GM10847 (cell line): ENCODE results near the gene ATRNL1.

Source experiments
- POLR2A ChIP-seq: IDR thresholded peaks from 2 replicates; pipeline ENCODE4 v1.6.1; 2011; ENCODE audit not compliant: insufficient read length; ENCODE audit errors: extremely low read depth

Gene ATRNL1

GRCh38 chr10:115936926-115937767 is 844.0 kb downstream of the ATRNL1 start:
- TF ChIP-seq POLR2A: no peak

GRCh38 chr10:115937768-115938056 is 844.5 kb downstream of the ATRNL1 start:
- no peak for TF ChIP-seq POLR2A

GRCh38 chr10:115939101-115939854 is 846.1 kb downstream of the ATRNL1 start:
- no peak for TF ChIP-seq POLR2A

GRCh38 chr10:115941361-115941771 is 848.2 kb downstream of the ATRNL1 start:
- TF ChIP-seq POLR2A: no peak

GRCh38 chr10:115942101-115942500 is 848.9 kb downstream of the ATRNL1 start:
- TF ChIP-seq POLR2A: no peak

GRCh38 chr10:115944538-115944937 is 851.4 kb downstream of the ATRNL1 start:
- no peak for TF ChIP-seq POLR2A

- no peak for TF ChIP-seq POLR2A
Observed at GRCh38 chr10:115945701-115946445, 852.7 kb downstream of the ATRNL1 start.

- TF ChIP-seq POLR2A: no peak
Observed at GRCh38 chr10:115947104-115947503, 853.9 kb downstream of the ATRNL1 start.

- TF ChIP-seq POLR2A: no peak
Observed at GRCh38 chr10:115948465-115948864, 855.3 kb downstream of the ATRNL1 start.

- no peak for TF ChIP-seq POLR2A
Observed at GRCh38 chr10:115949282-115949844, 856.2 kb downstream of the ATRNL1 start.

GRCh38 chr10:115950320-115950719 is 857.2 kb downstream of the ATRNL1 start:
- TF ChIP-seq POLR2A: no peak

GRCh38 chr10:115951242-115951641 is 858.1 kb downstream of the ATRNL1 start:
- TF ChIP-seq POLR2A: no peak

- no peak for TF ChIP-seq POLR2A
Observed at GRCh38 chr10:115953281-115953680, 860.1 kb downstream of the ATRNL1 start.

GRCh38 chr10:115953968-115954367 is 860.8 kb downstream of the ATRNL1 start:
- TF ChIP-seq POLR2A: no peak

- no peak for TF ChIP-seq POLR2A
Observed at GRCh38 chr10:115956225-115957011, 863.3 kb downstream of the ATRNL1 start.
